IMR-90 (cell line): Measurements from ENCODE around the gene SEMA5A. TPM values are rescaled to one million over a fixed set of nuclear protein-coding genes. Genes with fewer than 3 reads are reported as not detected.
A peak's percentile ranks its signal among the peaks of the same experiment; 100 is the strongest.

Experiments used
- ATAC-seq: fragments of 200-7000 bp; cut with Tn5 transposase; 2 replicates; pipeline ENCODE4 v1.9.1; 2020; ENCODE audit warnings: low read depth, mild to moderate bottlenecking, moderate library complexity
- BruUV-seq: library from RNA; stranded (reverse); fragments of 400-500 nt; replicated peaks from 2 replicates; lab custom pipeline; 2021; lab: Mats Ljungman, UMichigan
- CTCF ChIA-PET: fragments of 300-600 bp; formaldehyde crosslinking; extraction: SDS; loops from one replicate; lab custom pipeline; 2021; ENCODE audit warnings: antibody characterized with exemption; lab: Yijun Ruan, JAX
- POLR2A ChIA-PET: fragments of 300-600 bp; sonication (Branson Sonifier 250); formaldehyde crosslinking; loops from one replicate; lab custom pipeline; 2022; ENCODE audit warnings: antibody characterized with exemption; ENCODE audit not compliant: unreplicated experiment; lab: Charles Lee
- DNase-seq: peaks from one replicate; pipeline ENCODE4 v3.0.0; 2013
- H2AFZ ChIP-seq: replicated peaks from 2 replicates; pipeline ENCODE3; 2013; ENCODE audit warnings: low read length, mild to moderate bottlenecking; ENCODE audit not compliant: poor library complexity
- H2AK5ac ChIP-seq: 2 replicates; pipeline ENCODE4 v1.6.1; 2013; ENCODE audit warnings: low read depth, low read length, inconsistent platforms
- H2AK9ac ChIP-seq: replicated peaks from 2 replicates; pipeline ENCODE3; 2013; ENCODE audit warnings: mild to moderate bottlenecking, low read depth, low read length, moderate library complexity; ENCODE audit not compliant: poor library complexity
- H2BK120ac ChIP-seq: 2 replicates; pipeline ENCODE4 v1.6.1; 2013; ENCODE audit warnings: low read depth, low read length, inconsistent platforms
- H2BK15ac ChIP-seq: 3 replicates; pipeline ENCODE4 v1.6.1; 2013; ENCODE audit warnings: low read depth, low read length, inconsistent platforms
- H2BK20ac ChIP-seq: 2 replicates; pipeline ENCODE4 v1.6.1; 2013; ENCODE audit warnings: low read depth, mild to moderate bottlenecking, inconsistent platforms, low read length, moderate library complexity
- H2BK5ac ChIP-seq: 2 replicates; pipeline ENCODE4 v1.6.1; 2013; ENCODE audit warnings: mild to moderate bottlenecking, low read depth, low read length, inconsistent platforms; ENCODE audit not compliant: poor library complexity, severe bottlenecking
- H3K14ac ChIP-seq: replicated peaks from 2 replicates; pipeline ENCODE4 v1.6.1; 2013; ENCODE audit warnings: low read depth, low read length, inconsistent platforms
- H3K18ac ChIP-seq: 2 replicates; pipeline ENCODE4 v1.6.1; 2013; ENCODE audit warnings: low read depth, low read length, control low read depth
- H3K23ac ChIP-seq: 2 replicates; pipeline ENCODE4 v1.6.1; 2013; ENCODE audit warnings: low read depth, low read length, inconsistent platforms
- H3K27ac ChIP-seq: 2 replicates; pipeline ENCODE4 v1.5.1; 2013; ENCODE audit warnings: mild to moderate bottlenecking, control low read depth, low read length; ENCODE audit not compliant: insufficient read depth
- H3K27me3 ChIP-seq: 2 replicates; pipeline ENCODE4 v1.6.1; 2013; ENCODE audit warnings: low read length; ENCODE audit not compliant: control insufficient read depth, insufficient read depth
- H3K36me3 ChIP-seq: 2 replicates; pipeline ENCODE4 v1.6.1; 2013; ENCODE audit warnings: low read length, mixed read lengths; ENCODE audit not compliant: control insufficient read depth, insufficient read depth
- H3K4ac ChIP-seq: 2 replicates; pipeline ENCODE4 v1.6.1; 2013; ENCODE audit warnings: low read depth, low read length, inconsistent platforms
- H3K4me1 ChIP-seq: 2 replicates; pipeline ENCODE4 v1.6.1; 2013; ENCODE audit warnings: low read length, mixed read lengths; ENCODE audit not compliant: control insufficient read depth, insufficient read depth
- H3K4me2 ChIP-seq: 2 replicates; pipeline ENCODE4 v1.6.1; 2013; ENCODE audit warnings: low read depth, mild to moderate bottlenecking, control low read depth, low read length, moderate library complexity
- H3K4me3 ChIP-seq: 2 replicates; pipeline ENCODE4 v1.5.1; 2013; ENCODE audit warnings: low read depth, mild to moderate bottlenecking, control low read depth, low read length, moderate library complexity; ENCODE audit not compliant: insufficient read depth
- H3K56ac ChIP-seq: 2 replicates; pipeline ENCODE4 v1.6.1; 2013; ENCODE audit warnings: low read length, inconsistent platforms; ENCODE audit not compliant: insufficient read depth; ENCODE audit errors: extremely low read depth
- H3K79me1 ChIP-seq, 2 experiments: 2 replicates each; pipeline ENCODE4 v1.6.1; 2013; ENCODE audit warnings: low read length in 2 of 2, inconsistent platforms in 1 of 2, low read depth in 1 of 2
- H3K9ac ChIP-seq: 2 replicates; pipeline ENCODE4 v1.6.1; 2013; ENCODE audit warnings: low read depth, low read length, control low read depth
- H3K9me1 ChIP-seq: 2 replicates; pipeline ENCODE4 v1.6.1; 2013; ENCODE audit warnings: low read length, inconsistent platforms; ENCODE audit not compliant: insufficient read depth
- H3K9me3 ChIP-seq: 2 replicates; pipeline ENCODE4 v1.6.1; 2013; ENCODE audit warnings: low read length; ENCODE audit not compliant: control insufficient read depth, insufficient read depth
- H4K20me1 ChIP-seq: 2 replicates; pipeline ENCODE4 v1.6.1; 2013; ENCODE audit warnings: low read length, inconsistent platforms; ENCODE audit not compliant: insufficient read depth
- H4K5ac ChIP-seq: 2 replicates; pipeline ENCODE4 v1.6.1; 2013; ENCODE audit warnings: mild to moderate bottlenecking, low read depth, low read length, control low read depth
- H4K8ac ChIP-seq, 2 experiments: 2 replicates each; pipeline ENCODE4 v1.6.1; 2013; ENCODE audit warnings: low read depth in 2 of 2, low read length in 2 of 2, control low read depth in 1 of 2, inconsistent platforms in 1 of 2
- H4K91ac ChIP-seq: 2 replicates; pipeline ENCODE4 v1.6.1; 2013; ENCODE audit warnings: low read depth, low read length, inconsistent platforms; ENCODE audit not compliant: insufficient read depth
- MAFK ChIP-seq: IDR thresholded peaks from 2 replicates; pipeline ENCODE4 v1.6.1; 2012; ENCODE audit warnings: low read depth, low read length, improper control_type of control experiment
- MXI1 ChIP-seq: IDR thresholded peaks from 2 replicates; pipeline ENCODE4 v1.6.1; 2012; ENCODE audit warnings: low read depth, mild to moderate bottlenecking, low read length, moderate library complexity, borderline replicate concordance
- NFE2L2 ChIP-seq: fragments of 150-350 bp; IDR thresholded peaks from 2 replicates; pipeline ENCODE4 v1.6.1; 2016; ENCODE audit warnings: low read depth, mild to moderate bottlenecking, low read length
- SMC3 ChIP-seq: fragments of 150-350 bp; IDR thresholded peaks from 2 replicates; pipeline ENCODE4 v1.6.1; 2016; ENCODE audit warnings: low read depth, mild to moderate bottlenecking, antibody characterized with exemption, low read length, moderate library complexity
- WGBS, 2 experiments: methylation state at CpG; one replicate each; pipeline versions ENCODE4 v1.1.5 to v1.1.7; 2013; ENCODE audit warnings: missing lambda C conversion rate in 2 of 2; ENCODE audit not compliant: insufficient read length in 1 of 2; ENCODE audit errors: extremely low coverage in 2 of 2; 5-methylcytosine and 5-hydroxymethylcytosine counted together
- dilution Hi-C: fragments of 300-500 bp; cut with HindIII; formaldehyde crosslinking; loops from one replicate; pipeline ENCODE4 v1.14.3; 2018; ENCODE audit warnings: low sequenced_read_pairs; ENCODE audit not compliant: unreplicated experiment
- in situ Hi-C: fragments of 300-500 bp; cut with MboI; formaldehyde crosslinking; loops from 3 replicates; pipeline ENCODE4 v1.14.3; 2019; ENCODE audit warnings: low sequenced_read_pairs, inconsistent platforms, mixed read lengths
- intact Hi-C: fragments of 100-400 bp; cut with micrococcal nuclease; formaldehyde crosslinking; loops from 2 replicates; pipeline ENCODE4 v1.10.0; 2022
- polyA plus RNA-seq, 3 experiments: library from polyadenylated mRNA; depleted of rRNA; stranded (reverse); fragments of >200 nt; gene quantifications; 2 replicates each; pipeline ENCODE4 v1.2.3, GENCODE V29; 2012; ENCODE audit warnings: low replicate concordance in 1 of 3
- total RNA-seq: library from RNA; depleted of rRNA; stranded (reverse); fragments of >200 nt; gene quantifications from 2 replicates; pipeline ENCODE4 v1.2.3, GENCODE V29; 2012

SEMA5A gene
- total and polyA plus RNA-seq, 2 of the 4 experiments (the other 2 are of a cell fraction) = 8.2 to 9.9 TPM

DNA sequence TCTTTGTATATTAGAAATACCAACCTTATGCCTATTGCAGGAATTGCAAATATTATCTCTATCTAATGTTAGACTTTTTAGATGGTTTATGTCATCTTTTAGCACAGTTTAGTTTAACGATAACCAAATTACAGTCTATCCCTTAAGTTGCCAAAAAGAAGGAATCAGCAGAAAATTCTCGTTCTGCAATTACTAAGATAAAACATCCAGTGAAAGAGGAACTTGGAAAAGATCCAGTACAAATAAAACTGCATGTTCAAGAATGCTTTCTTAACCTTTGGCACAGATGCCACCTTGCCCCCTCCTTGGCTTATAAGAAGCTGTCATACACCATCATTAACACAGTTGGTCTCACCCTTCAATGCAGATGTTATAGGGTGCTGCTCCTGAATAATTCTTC is 124.0 kb downstream of the SEMA5A start:
- POLR2A ChIA-PET = no interaction called here
- H3K36me3 ChIP-seq = peaks cover 2% of the 10 kb centered on the region; the same call in 1 of the 2 replicates
- peaks cover 5 to 26% of the 10 kb centered on the region in 2 experiments; a peak in 3 of 4 replicates for H3K79me1 ChIP-seq
- in situ Hi-C loops = no loop called here
- no peaks in the 10 kb centered on the region; the same call in none of the 2 replicates for H3K9me1 ChIP-seq
- H4K5ac ChIP-seq = no peak overlapping the region
- H2BK20ac ChIP-seq = no peak overlapping the region
- CTCF ChIA-PET = interaction anchor here (0.9 kb wide), 1 partner anchor 9 kb away, joined by 3 read pairs; no protein-coding TSS in a partner anchor
- no peak overlapping the region for H2BK15ac ChIP-seq
- intact Hi-C loops = no loop called here
- H3K14ac ChIP-seq = no peak overlapping the region
- no peak overlapping the region for H3K23ac ChIP-seq
- H4K8ac ChIP-seq = no peak overlapping the region
- H3K56ac ChIP-seq = no peak overlapping the region
- dilution Hi-C loops = no loop called here
- no peak overlapping the region for H3K27ac ChIP-seq
- peaks cover under 1% of the 10 kb centered on the region; the same call in 1 of the 2 replicates for H3K4me1 ChIP-seq
- H2BK120ac ChIP-seq = no peak overlapping the region
- no peak overlapping the region for H3K9ac ChIP-seq
- no peak overlapping the region for H2BK5ac ChIP-seq
- no peak overlapping the region for H3K4me2 ChIP-seq
- no peak for ATAC-seq
- WGBS, 2 experiments = no CpG with 5 or more reads among the region's 2 CpGs
- H4K20me1 ChIP-seq = no peaks in the 10 kb centered on the region; the same call in 1 of the 2 replicates
- no peak overlapping the region for H3K4ac ChIP-seq
- no peak overlapping the region for H3K4me3 ChIP-seq
- no peak for TF ChIP-seq MXI1
- TF ChIP-seq NFE2L2 = no peak
- peak; percentile 42 for TF ChIP-seq MAFK
- no peak for TF ChIP-seq SMC3
- no peak overlapping the region for H2AK9ac ChIP-seq
- BruUV-seq = no TSS peak
- H3K9me3 ChIP-seq = no peaks in the 10 kb centered on the region; the same call in 1 of the 2 replicates
- no peak overlapping the region for H4K91ac ChIP-seq
- DNase-seq = no peak
- H2AK5ac ChIP-seq = no peak overlapping the region
- no peaks in the 10 kb centered on the region for H3K27me3 ChIP-seq
- no peak overlapping the region for H3K18ac ChIP-seq
- H2AFZ ChIP-seq = no peak overlapping the region
